IMR-90 (cell line): Measurements from ENCODE around the gene MECP2.

Source experiments
- CTCF ChIP-seq: conservative IDR thresholded peaks from 2 replicates; pipeline ENCODE4 v1.5.1; 2012; ENCODE audit warnings: mild to moderate bottlenecking, low read depth, low read length, improper control_type of control experiment
- POLR2A ChIP-seq: IDR thresholded peaks from 2 replicates; pipeline ENCODE4 v1.6.1; 2012; ENCODE audit warnings: mild to moderate bottlenecking, low read depth, low read length
- RFX5 ChIP-seq: IDR thresholded peaks from 2 replicates; pipeline ENCODE4 v1.8.0; 2012; ENCODE audit warnings: low read depth, mild to moderate bottlenecking, low read length, moderate library complexity

GRCh38 chrX:153981231-153981630 is 116.3 kb downstream of the MECP2 start:
- TF ChIP-seq RFX5 (no peak), CTCF (no peak), POLR2A (no peak)
